T-helper 2 cell treated with Interferon-gamma antibody and Interleukin-4, amounts not matched to agents 100 ng/mL and 5 ng/mL, for 36 hours (primary cell): Measurements from ENCODE around the gene ITGBL1. TPM values are rescaled to one million over a fixed set of nuclear protein-coding genes. Genes with fewer than 3 reads are reported as not detected.

Experiments used
- intact Hi-C: fragments of 100-400 bp; cut with micrococcal nuclease; formaldehyde crosslinking; loops from one replicate; pipeline ENCODE4 v1.15.1; 2023
- total RNA-seq: library from RNA; stranded (reverse); gene quantifications from 2 replicates; pipeline ENCODE4 v1.2.3, GENCODE V29; 2022

The ITGBL1 gene
- total RNA-seq, 1 donor from 2014 or later: not detected

GRCh38 chr13:101690871-101691270 is 238.4 kb downstream of the ITGBL1 start:
- intact Hi-C loops: no loop called here

GRCh38 chr13:101691341-101691860 is 238.9 kb downstream of the ITGBL1 start:
- intact Hi-C loops: no loop called here

- intact Hi-C loops: no loop called here
These were observed 243.5 kb downstream of the ITGBL1 start for GRCh38 chr13:101695870-101696516.

- intact Hi-C loops: no loop called here
These were observed 245.3 kb downstream of the ITGBL1 start for GRCh38 chr13:101697745-101698144.

- intact Hi-C loops: no loop called here
These were observed 245.9 kb downstream of the ITGBL1 start for GRCh38 chr13:101698400-101698799.

GRCh38 chr13:101700598-101700997 is 248.1 kb downstream of the ITGBL1 start:
- intact Hi-C loops: no loop called here

- intact Hi-C loops: no loop called here
These were observed 250.6 kb downstream of the ITGBL1 start for GRCh38 chr13:101703081-101703480.

GRCh38 chr13:101703838-101704237 is 251.4 kb downstream of the ITGBL1 start:
- intact Hi-C loops: no loop called here

- intact Hi-C loops: no loop called here
These were observed 254.2 kb downstream of the ITGBL1 start for GRCh38 chr13:101706651-101707050.

- intact Hi-C loops: no loop called here
These were observed 255.2 kb downstream of the ITGBL1 start for GRCh38 chr13:101707659-101708058.

- intact Hi-C loops: no loop called here
These were observed 255.6 kb downstream of the ITGBL1 start for GRCh38 chr13:101708115-101708514.

GRCh38 chr13:101709952-101710351 is 257.5 kb downstream of the ITGBL1 start:
- intact Hi-C loops: no loop called here

GRCh38 chr13:101711307-101712025 is 259.0 kb downstream of the ITGBL1 start:
- intact Hi-C loops: no loop called here

- intact Hi-C loops: no loop called here
These were observed 259.5 kb downstream of the ITGBL1 start for GRCh38 chr13:101712026-101712348.

- intact Hi-C loops: no loop called here
These were observed 261.7 kb downstream of the ITGBL1 start for GRCh38 chr13:101714195-101714594.

GRCh38 chr13:101717353-101717752 is 264.9 kb downstream of the ITGBL1 start:
- intact Hi-C loops: no loop called here

GRCh38 chr13:101718496-101718895 is 266.0 kb downstream of the ITGBL1 start:
- intact Hi-C loops: no loop called here

GRCh38 chr13:101726681-101727080 is 274.2 kb downstream of the ITGBL1 start:
- intact Hi-C loops: no loop called here

GRCh38 chr13:101727118-101727517 is 274.6 kb downstream of the ITGBL1 start:
- intact Hi-C loops: no loop called here

- intact Hi-C loops: no loop called here
These were observed 275.5 kb downstream of the ITGBL1 start for GRCh38 chr13:101728021-101728420.

- intact Hi-C loops: no loop called here
These were observed 276.1 kb downstream of the ITGBL1 start for GRCh38 chr13:101728615-101729014.

GRCh38 chr13:101730420-101731000 is 278.0 kb downstream of the ITGBL1 start:
- intact Hi-C loops: no loop called here

- intact Hi-C loops: no loop called here
These were observed 284.1 kb downstream of the ITGBL1 start for GRCh38 chr13:101736566-101736965.
